Suprapubic skin (tissue), 4 donors: ENCODE measurements around the gene CASP2. TPM values are rescaled to one million over a fixed set of nuclear protein-coding genes. Genes with fewer than 3 reads are reported as not detected.

Experiments
- DNase-seq, 2 donors: peaks; one replicate each; pipeline ENCODE4 v3.0.0-alpha.2; 2019; ENCODE audit warnings: low spot score in 2 of 2
- H3K27ac ChIP-seq: fragments of 200-600 bp; sonication (generic); one replicate; pipeline ENCODE4 v1.5.1; 2019
- H3K27me3 ChIP-seq: fragments of 200-600 bp; sonication (generic); one replicate; pipeline ENCODE4 v1.5.1; 2019
- H3K36me3 ChIP-seq: fragments of 200-600 bp; sonication (generic); one replicate; pipeline ENCODE4 v1.5.1; 2019
- H3K4me1 ChIP-seq: fragments of 200-600 bp; sonication (generic); one replicate; pipeline ENCODE4 v1.5.1; 2019
- H3K4me3 ChIP-seq: fragments of 200-600 bp; sonication (generic); one replicate; pipeline ENCODE4 v1.5.1; 2019; ENCODE audit warnings: mild to moderate bottlenecking
- H3K9me3 ChIP-seq: fragments of 200-600 bp; sonication (generic); one replicate; pipeline ENCODE4 v1.5.1; 2019
- CTCF ChIP-seq, 2 donors: fragments of 200-600 bp in 1 of 2; fragments of 450-650 bp in 1 of 2; sonication (generic) in 1 of 2; IDR thresholded peaks; one replicate each; pipeline ENCODE4 v1.5.1; 2016 to 2019; ENCODE audit warnings: antibody characterized with exemption in 2 of 2, mild to moderate bottlenecking in 1 of 2, moderate library complexity in 1 of 2
- EP300 ChIP-seq: sonication (generic); formaldehyde crosslinking; IDR thresholded peaks from one replicate; pipeline ENCODE4 v1.6.1; 2017; ENCODE audit warnings: antibody characterized with exemption
- POLR2A ChIP-seq, 2 donors: fragments of 450-650 bp; IDR thresholded peaks; one replicate each; pipeline ENCODE4 v1.6.1; 2017; ENCODE audit warnings: antibody characterized with exemption in 2 of 2, mild to moderate bottlenecking in 2 of 2, moderate library complexity in 2 of 2
- POLR2AphosphoS5 ChIP-seq, 3 donors: sonication (generic); formaldehyde crosslinking; IDR thresholded peaks; one replicate each; pipeline ENCODE4 v1.6.1; 2017; ENCODE audit warnings: antibody characterized with exemption in 3 of 3
- WGBS: methylation state at CpG from one replicate; pipeline ENCODE4 v1.1.5; 2018; 5-methylcytosine and 5-hydroxymethylcytosine counted together
- total RNA-seq, 4 donors: library from RNA; depleted of rRNA; stranded (reverse); fragments of >200 nt; gene quantifications; one replicate each; pipeline ENCODE4 v1.1.0, GENCODE V29; 2016

CASP2 gene
- total RNA-seq, 4 donors from 2014 or later: 13.7 to 36.5 (median 25.3) TPM

- H3K36me3 ChIP-seq: no peaks in the 10 kb centered on the region
- 95% methylated on average over 10 of the region's 13 CpGs for WGBS
- peaks cover 33% of the 10 kb centered on the region for H3K27me3 ChIP-seq
- no peak overlapping the region for H3K4me3 ChIP-seq
- no peak overlapping the region for H3K27ac ChIP-seq
- H3K4me1 ChIP-seq: peaks cover 6% of the 10 kb centered on the region
- TF ChIP-seq POLR2A (IDR thresholded peaks at IDR 0.05) (no peak), CTCF (IDR thresholded peaks at IDR 0.05) (no peak), POLR2AphosphoS5 (IDR thresholded peaks at IDR 0.05) (no peak), EP300 (no peak)
- no peaks in the 10 kb centered on the region for H3K9me3 ChIP-seq
- no peak for DNase-seq
Measured at GRCh38 chr7:143356414-143357050, 68.4 kb downstream of the CASP2 start.

Other genes with a start within 250 kb of the CASP2 start
- gene OR6V1, start 236.0 kb upstream of the CASP2 start, total RNA-seq: not detected
- 1,000 to 10,000 TPM in 2 of 4 donors, 100 to 1,000 TPM in 2; 126 to 1,475 (median 815) TPM for gene PIP, start 156.3 kb upstream of the CASP2 start, total RNA-seq
- gene TAS2R39, start 104.9 kb upstream of the CASP2 start, total RNA-seq: not detected
- not detected for gene TAS2R40, start 66.3 kb upstream of the CASP2 start, total RNA-seq
- gene GSTK1, start 24.9 kb upstream of the CASP2 start, total RNA-seq: 100 to 1,000 TPM; 136 to 177 (median 166) TPM
- 10 to 100 TPM in 2 of 4 donors, 1 to 10 TPM in 2; 3.3 to 11.0 (median 8.1) TPM for gene TMEM139, start 3.4 kb upstream of the CASP2 start, total RNA-seq
- gene CLCN1, start 27.8 kb downstream of the CASP2 start, total RNA-seq: under 1 TPM in 1 of 4 donors, not detected in 3; 0.64 TPM
- under 1 TPM in 3 of 4 donors, not detected in 1; 0.13 to 0.40 (median 0.19) TPM for gene FAM131B, start 74.4 kb downstream of the CASP2 start, total RNA-seq
- gene ZYX, start 93.0 kb downstream of the CASP2 start, total RNA-seq: 10 to 100 TPM; 46.3 to 73.0 (median 59.3) TPM
- gene EPHA1, start 120.5 kb downstream of the CASP2 start, total RNA-seq: 10 to 100 TPM; 60.9 to 94.4 (median 67.7) TPM
- not detected for gene TAS2R60, start 155.1 kb downstream of the CASP2 start, total RNA-seq
- gene TAS2R41, start 189.5 kb downstream of the CASP2 start, total RNA-seq: not detected